Sigmoid colon (tissue), 4 donors: ENCODE data around the gene GUF1.

Source experiments
- CTCF ChIP-seq, 4 experiments: fragments of 450-650 bp in 3 of 4; fragments of 200-600 bp in 1 of 4; IDR thresholded peaks; one replicate each; pipeline ENCODE4 v1.5.1; 2016 to 2019; ENCODE audit warnings: antibody characterized with exemption in 4 of 4, mild to moderate bottlenecking in 3 of 4, moderate library complexity in 2 of 4
- EP300 ChIP-seq, 4 donors: sonication (generic); formaldehyde crosslinking; IDR thresholded peaks; one replicate each; pipeline ENCODE4 v1.6.1; 2017; ENCODE audit warnings: antibody characterized with exemption in 4 of 4
- POLR2A ChIP-seq, 2 donors: fragments of 450-650 bp; IDR thresholded peaks; one replicate each; pipeline ENCODE4 v1.6.1; 2016; ENCODE audit warnings: antibody characterized with exemption in 2 of 2, mild to moderate bottlenecking in 2 of 2, moderate library complexity in 2 of 2
- POLR2AphosphoS5 ChIP-seq, 4 donors: sonication (generic); formaldehyde crosslinking; IDR thresholded peaks; one replicate each; pipeline ENCODE4 v1.6.1; 2017; ENCODE audit warnings: antibody characterized with exemption in 4 of 4

- TF ChIP-seq CTCF (IDR thresholded peaks at IDR 0.05) (no peak), POLR2A (IDR thresholded peaks at IDR 0.05) (no peak), POLR2AphosphoS5 (IDR thresholded peaks at IDR 0.05) (no peak), EP300 (IDR thresholded peaks at IDR 0.05) (no peak)
Observed at GRCh38 chr4:44663539-44664263, 14.5 kb upstream of the GUF1 start.
